Trophoblast cell (in vitro differentiated cells and primary cell): ENCODE results near the gene ETV3L.

Source experiments
- DNase-seq, 2 donors: peaks; one replicate each; pipeline ENCODE4 v3.0.0-alpha.2; 2016
- H2AFZ ChIP-seq: 2 replicates; pipeline ENCODE4 v1.6.1; 2013; ENCODE audit warnings: low read length, moderate library complexity, mild to moderate bottlenecking; ENCODE audit not compliant: insufficient read depth, poor library complexity
- H2AK5ac ChIP-seq: 2 replicates; pipeline ENCODE4 v1.6.1; 2013; ENCODE audit warnings: mild to moderate bottlenecking, low read length
- H2BK120ac ChIP-seq: 2 replicates; pipeline ENCODE4 v1.6.1; 2013; ENCODE audit warnings: low read length, mild to moderate bottlenecking, moderate library complexity; ENCODE audit not compliant: insufficient read depth, poor library complexity
- H2BK12ac ChIP-seq: 2 replicates; pipeline ENCODE4 v1.6.1; 2013; ENCODE audit warnings: mild to moderate bottlenecking, low read length, moderate library complexity
- H2BK5ac ChIP-seq: 2 replicates; pipeline ENCODE4 v1.6.1; 2013; ENCODE audit warnings: low read length, low read depth, moderate library complexity, mild to moderate bottlenecking; ENCODE audit not compliant: poor library complexity
- H3K14ac ChIP-seq: 2 replicates; pipeline ENCODE4 v1.6.1; 2013; ENCODE audit warnings: mild to moderate bottlenecking, low read length
- H3K18ac ChIP-seq: 2 replicates; pipeline ENCODE4 v1.6.1; 2013; ENCODE audit warnings: mild to moderate bottlenecking, low read length
- H3K23ac ChIP-seq: 2 replicates; pipeline ENCODE4 v1.6.1; 2013; ENCODE audit warnings: low read length
- H3K27ac ChIP-seq: 2 replicates; pipeline ENCODE4 v1.5.1; 2013; ENCODE audit warnings: low read depth, mild to moderate bottlenecking, inconsistent platforms, low read length, moderate library complexity
- H3K27me3 ChIP-seq: 2 replicates; pipeline ENCODE4 v1.6.1; 2013; ENCODE audit warnings: inconsistent platforms, mild to moderate bottlenecking, low read length, moderate library complexity; ENCODE audit not compliant: insufficient read depth
- H3K36me3 ChIP-seq, 2 experiments: 1 replicate in 1 of 2; 2 replicates in 1 of 2; pipeline ENCODE4 v1.6.1; 2013; ENCODE audit warnings: low read length in 2 of 2, mild to moderate bottlenecking in 2 of 2, moderate library complexity in 1 of 2; ENCODE audit not compliant: insufficient read depth in 2 of 2, control insufficient read depth in 1 of 2
- H3K4ac ChIP-seq: 2 replicates; pipeline ENCODE4 v1.6.1; 2013; ENCODE audit warnings: low read depth, mild to moderate bottlenecking, low read length, moderate library complexity
- H3K4me1 ChIP-seq, 2 experiments: 1 replicate in 1 of 2; 2 replicates in 1 of 2; pipeline ENCODE4 v1.6.1; 2013; ENCODE audit warnings: low read length in 2 of 2, mild to moderate bottlenecking in 2 of 2, moderate library complexity in 1 of 2; ENCODE audit not compliant: insufficient read depth in 2 of 2, control insufficient read depth in 1 of 2
- H3K4me2 ChIP-seq: 2 replicates; pipeline ENCODE4 v1.6.1; 2013; ENCODE audit warnings: inconsistent platforms, mild to moderate bottlenecking, low read length, moderate library complexity
- H3K4me3 ChIP-seq: 2 replicates; pipeline ENCODE4 v1.5.1; 2013; ENCODE audit warnings: mild to moderate bottlenecking, low read depth, low read length, inconsistent platforms
- H3K79me1 ChIP-seq: one replicate; pipeline ENCODE4 v1.6.1; 2013; ENCODE audit warnings: low read length
- H3K79me2 ChIP-seq: 2 replicates; pipeline ENCODE4 v1.6.1; 2013; ENCODE audit warnings: low read length, mild to moderate bottlenecking; ENCODE audit not compliant: control insufficient read depth, insufficient read depth, poor library complexity
- H3K9ac ChIP-seq: 2 replicates; pipeline ENCODE4 v1.6.1; 2013; ENCODE audit warnings: mild to moderate bottlenecking, low read length
- H3K9me3 ChIP-seq: 2 replicates; pipeline ENCODE4 v1.6.1; 2013; ENCODE audit warnings: low read depth, mild to moderate bottlenecking, control low read depth, inconsistent platforms, low read length; ENCODE audit not compliant: insufficient read depth
- H4K12ac ChIP-seq: 2 replicates; pipeline ENCODE4 v1.6.1; 2013; ENCODE audit warnings: low read depth, mild to moderate bottlenecking, low read length, moderate library complexity
- H4K8ac ChIP-seq: 2 replicates; pipeline ENCODE4 v1.6.1; 2013; ENCODE audit warnings: low read depth, mild to moderate bottlenecking, low read length, moderate library complexity
- H4K91ac ChIP-seq: one replicate; pipeline ENCODE4 v1.6.1; 2013; ENCODE audit warnings: low read depth, mild to moderate bottlenecking, low read length, moderate library complexity
- WGBS: extraction: QIAGEN DNeasy Blood & Tissue Kit; methylation state at CpG from one replicate; pipeline ENCODE4 v1.1.7; 2013; ENCODE audit warnings: missing lambda C conversion rate; ENCODE audit not compliant: insufficient read length, insufficient coverage; ENCODE audit errors: extremely low coverage; 5-methylcytosine and 5-hydroxymethylcytosine counted together

ETV3L gene

GRCh38 chr1:157145076-157145475 lies 45.5 kb upstream of the ETV3L start:
- no peak overlapping the region for H2AFZ ChIP-seq
- no peak overlapping the region for H3K23ac ChIP-seq
- no peak overlapping the region for H3K18ac ChIP-seq
- no peaks in the 10 kb centered on the region for H3K9me3 ChIP-seq
- no peak overlapping the region for H4K8ac ChIP-seq
- H3K36me3 ChIP-seq: no peaks in the 10 kb centered on the region
- H4K91ac ChIP-seq: no peak overlapping the region
- no peaks in the 10 kb centered on the region for H3K79me1 ChIP-seq
- WGBS: no CpG with 5 or more reads among the region's 1 CpG
- no peak overlapping the region for H2BK120ac ChIP-seq
- no peaks in the 10 kb centered on the region for H3K79me2 ChIP-seq
- H3K14ac ChIP-seq: no peak overlapping the region
- no peak overlapping the region for H2BK5ac ChIP-seq
- H4K12ac ChIP-seq: no peak overlapping the region
- H3K4me1 ChIP-seq: no peaks in the 10 kb centered on the region
- no peak overlapping the region for H3K4me3 ChIP-seq
- peaks cover 1% of the 10 kb centered on the region for H3K27me3 ChIP-seq
- no peak overlapping the region for H2AK5ac ChIP-seq
- H2BK12ac ChIP-seq: no peak overlapping the region
- H3K4me2 ChIP-seq: no peak overlapping the region
- no peak overlapping the region for H3K4ac ChIP-seq
- H3K27ac ChIP-seq: no peak overlapping the region
- DNase-seq: no peak
- no peak overlapping the region for H3K9ac ChIP-seq

DNA sequence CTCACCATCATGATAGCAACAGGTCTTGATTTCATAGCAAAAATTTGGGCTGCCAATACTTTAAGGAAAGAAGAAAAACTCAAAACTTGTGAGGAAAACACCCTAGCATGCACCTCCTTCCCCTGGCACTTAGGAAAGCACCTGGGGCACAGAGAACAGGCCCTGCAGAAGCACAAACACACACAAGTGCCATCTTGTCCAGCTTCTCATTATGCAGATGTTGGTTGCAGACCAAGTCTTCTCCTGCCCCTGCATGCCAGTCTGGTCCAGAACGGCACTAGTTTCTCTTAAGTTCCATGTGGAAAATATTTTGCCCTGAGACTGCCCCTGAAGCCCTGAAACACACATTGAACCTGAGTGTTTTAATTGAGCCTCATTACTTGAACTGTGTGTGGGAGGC lies 44.9 kb upstream of the ETV3L start:
- H3K4me1 ChIP-seq: no peaks in the 10 kb centered on the region

GRCh38 chr1:157142765-157143423 lies 43.3 kb upstream of the ETV3L start:
- H3K4me2 ChIP-seq: no peak overlapping the region
- peaks cover 12% of the 10 kb centered on the region for H3K79me1 ChIP-seq
- H3K4ac ChIP-seq: no peak overlapping the region
- no peak overlapping the region for H3K9ac ChIP-seq
- H3K36me3 ChIP-seq: no peaks in the 10 kb centered on the region
- no peak for DNase-seq
- no peak overlapping the region for H3K14ac ChIP-seq
- H2AK5ac ChIP-seq: no peak overlapping the region
- H2BK12ac ChIP-seq: no peak overlapping the region
- H3K18ac ChIP-seq: no peak overlapping the region
- H3K23ac ChIP-seq: no peak overlapping the region
- no peak overlapping the region for H2BK5ac ChIP-seq
- H3K79me2 ChIP-seq: peaks cover 7% of the 10 kb centered on the region
- H4K8ac ChIP-seq: no peak overlapping the region
- peaks cover 1% of the 10 kb centered on the region for H3K27me3 ChIP-seq
- H3K4me1 ChIP-seq: peaks cover 0 to 2% of the 10 kb centered on the region in 2 experiments
- H3K4me3 ChIP-seq: no peak overlapping the region
- H3K9me3 ChIP-seq: no peaks in the 10 kb centered on the region
- no peak overlapping the region for H4K12ac ChIP-seq
- no peak overlapping the region for H4K91ac ChIP-seq
- H2AFZ ChIP-seq: no peak overlapping the region
- no peak overlapping the region for H3K27ac ChIP-seq
- WGBS: no CpG with 5 or more reads among the region's 3 CpGs
- no peak overlapping the region for H2BK120ac ChIP-seq

More for the DNA sequence above, 44.9 kb upstream of the ETV3L start:
- H3K79me2 ChIP-seq: no peaks in the 10 kb centered on the region
- H3K27ac ChIP-seq: no peak overlapping the region
- no peak overlapping the region for H2BK5ac ChIP-seq
- H3K9me3 ChIP-seq: no peaks in the 10 kb centered on the region
- H3K9ac ChIP-seq: no peak overlapping the region
- no peak overlapping the region for H2BK120ac ChIP-seq
- no peak overlapping the region for H4K91ac ChIP-seq
- no peak overlapping the region for H3K18ac ChIP-seq
- no peak overlapping the region for H3K4me2 ChIP-seq
- no peak overlapping the region for H3K23ac ChIP-seq
- H4K8ac ChIP-seq: no peak overlapping the region
- no CpG with 5 or more reads among the region's 1 CpG for WGBS
- H3K27me3 ChIP-seq: peaks cover 1% of the 10 kb centered on the region
- no peaks in the 10 kb centered on the region for H3K79me1 ChIP-seq
- H4K12ac ChIP-seq: no peak overlapping the region
- H3K4me3 ChIP-seq: no peak overlapping the region
- H2BK12ac ChIP-seq: no peak overlapping the region
- no peak overlapping the region for H2AFZ ChIP-seq
- no peaks in the 10 kb centered on the region for H3K36me3 ChIP-seq
- no peak for DNase-seq
- H3K14ac ChIP-seq: no peak overlapping the region
- H3K4ac ChIP-seq: no peak overlapping the region
- H2AK5ac ChIP-seq: no peak overlapping the region

DNA sequence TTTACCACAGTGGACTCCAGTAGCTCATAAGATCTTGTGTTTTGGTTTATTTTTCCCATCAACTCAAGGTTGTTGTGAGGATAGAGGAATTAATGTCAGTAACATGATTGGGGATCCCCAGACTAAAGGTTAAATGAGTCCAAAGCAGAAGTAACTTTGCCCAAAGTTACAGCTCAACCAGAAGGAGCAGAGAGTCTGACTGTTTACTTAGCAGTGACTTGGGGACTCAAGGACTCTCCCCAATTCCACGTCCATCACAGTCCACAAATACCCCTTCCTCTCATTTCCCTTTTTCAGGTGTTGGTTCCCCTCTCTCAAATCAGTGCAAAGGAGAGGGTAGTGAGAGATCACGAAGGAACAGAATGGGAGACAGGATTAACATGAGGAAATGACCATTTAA lies 42.6 kb upstream of the ETV3L start:
- Histone ChIP-seq H2BK120ac (no peak overlapping the region), H2BK5ac (no peak overlapping the region), H4K12ac (no peak overlapping the region), H3K4me2 (no peak overlapping the region), H3K4ac (no peak overlapping the region), H4K8ac (no peak overlapping the region), H3K36me3 (no peaks in the 10 kb centered on the region), H3K4me1 (peaks cover 0 to 2% of the 10 kb centered on the region in 2 experiments), H2AFZ (no peak overlapping the region), H3K9ac (no peak overlapping the region), H3K9me3 (no peaks in the 10 kb centered on the region), H3K4me3 (no peak overlapping the region), H2BK12ac (no peak overlapping the region), H2AK5ac (no peak overlapping the region), H4K91ac (no peak overlapping the region), H3K27me3 (no peaks in the 10 kb centered on the region), H3K79me1 (peaks cover 14% of the 10 kb centered on the region), H3K23ac (peak overlapping the region; percentile 68), H3K27ac (no peak overlapping the region), H3K14ac (no peak overlapping the region), H3K79me2 (peaks cover 13% of the 10 kb centered on the region), H3K18ac (no peak overlapping the region)
- peak in 1 of 2 donors; percentile 22 for DNase-seq
- WGBS: no CpG with 5 or more reads among the region's 2 CpGs
